Lung microvascular endothelial cell (primary cell): ENCODE data around the gene NXPH1. TPM values are rescaled to one million over a fixed set of nuclear protein-coding genes. Genes with fewer than 3 reads are reported as not detected.

Experiments
- DNase-seq, 2 donors: peaks; one replicate each; pipeline versions ENCODE4 v3.0.0 to v3.0.0-alpha.2; 2010; ENCODE audit warnings: low read depth in 2 of 2
- total RNA-seq: library from RNA; depleted of rRNA; stranded (reverse); fragments of >200 nt; gene quantifications from 2 replicates; pipeline ENCODE4 v1.2.1, GENCODE V29; 2014

Gene NXPH1
- total RNA-seq, 1 donor from 2014 or later = not detected

DNA sequence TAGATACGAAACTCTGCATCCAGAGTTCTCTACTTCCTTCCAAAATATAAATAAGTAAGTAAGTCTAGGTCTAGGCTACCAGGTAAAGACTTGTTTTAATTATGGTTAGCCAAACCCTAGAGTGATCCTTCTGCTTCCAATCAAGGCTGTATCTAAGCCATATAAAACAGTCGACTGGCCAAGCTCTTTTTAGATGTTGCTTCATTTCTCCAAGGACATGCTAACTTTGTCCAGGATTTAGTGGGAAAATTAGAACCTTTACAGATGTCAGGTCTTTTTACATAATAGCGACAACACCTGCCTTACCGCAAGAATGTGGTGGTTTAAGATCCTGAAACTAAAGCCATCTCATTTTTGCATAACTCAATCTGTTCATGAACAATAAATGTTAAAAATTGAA, 156.8 kb downstream of the NXPH1 start:
- no peak for DNase-seq

- no peak for DNase-seq
Measured at GRCh38 chr7:8590791-8591190, 157.4 kb downstream of the NXPH1 start.

- DNase-seq = no peak
Measured at GRCh38 chr7:8591289-8591688, 157.9 kb downstream of the NXPH1 start.

DNA sequence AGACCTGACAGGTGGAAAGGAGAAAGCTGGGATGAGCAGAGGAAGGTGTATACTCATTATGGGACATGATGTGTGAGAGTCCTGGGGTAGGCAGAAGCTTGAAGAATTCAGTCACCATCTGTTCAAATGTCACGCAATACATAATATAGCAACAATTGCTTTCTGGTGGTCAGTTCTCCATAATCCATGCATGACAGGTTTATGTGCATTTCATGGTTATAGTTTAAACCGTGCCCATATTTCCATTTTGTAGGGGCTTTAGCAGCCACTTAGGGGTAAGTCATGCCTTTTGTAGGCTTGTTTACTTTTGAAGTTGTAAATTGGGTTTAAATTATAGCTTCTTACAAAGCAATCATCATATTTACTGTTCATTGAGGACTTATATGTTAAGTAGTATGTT, 158.8 kb downstream of the NXPH1 start:
- DNase-seq = no peak

GRCh38 chr7:8594115-8594514, 160.7 kb downstream of the NXPH1 start:
- no peak for DNase-seq

- no peak for DNase-seq
Measured at GRCh38 chr7:8597565-8597964, 164.2 kb downstream of the NXPH1 start.

GRCh38 chr7:8601121-8601520, 167.7 kb downstream of the NXPH1 start:
- no peak for DNase-seq

DNA sequence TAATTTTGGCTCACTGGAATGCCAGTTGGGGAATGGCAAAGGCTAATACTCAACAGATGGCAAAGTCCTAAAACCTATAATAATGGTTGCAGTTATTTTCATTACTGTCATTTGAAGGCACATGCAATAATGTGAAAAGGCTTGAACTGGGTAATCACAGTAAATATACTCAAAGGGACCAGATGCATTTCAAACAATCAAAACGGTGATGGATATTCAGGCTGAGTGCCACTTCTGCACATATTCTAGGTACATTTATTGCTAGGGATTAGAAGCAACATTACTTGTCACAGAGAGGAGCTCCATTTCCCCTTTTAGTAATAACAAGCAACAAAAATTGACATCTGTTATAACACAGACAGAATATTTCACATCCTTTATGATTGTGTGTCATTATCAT, 171.8 kb downstream of the NXPH1 start:
- no peak for DNase-seq

DNA sequence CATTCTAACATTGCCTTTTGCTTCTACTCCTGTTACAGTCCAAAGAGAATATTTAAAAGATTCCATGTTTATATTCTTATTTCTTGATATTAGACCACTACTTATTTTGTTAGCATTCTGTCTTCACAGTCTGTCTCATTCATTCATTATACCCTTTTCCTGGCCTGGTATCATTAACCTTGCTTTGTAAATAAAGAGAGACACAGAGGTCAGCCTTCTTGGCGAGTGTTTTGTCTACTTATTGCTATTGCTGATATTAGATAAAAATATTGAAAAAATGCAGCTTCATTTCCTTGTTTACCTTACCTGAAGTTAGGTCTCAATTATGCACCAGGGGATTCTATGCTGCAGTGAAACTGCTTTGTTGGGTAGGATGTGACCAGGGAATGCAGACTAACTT, 179.2 kb downstream of the NXPH1 start:
- DNase-seq = no peak

DNA sequence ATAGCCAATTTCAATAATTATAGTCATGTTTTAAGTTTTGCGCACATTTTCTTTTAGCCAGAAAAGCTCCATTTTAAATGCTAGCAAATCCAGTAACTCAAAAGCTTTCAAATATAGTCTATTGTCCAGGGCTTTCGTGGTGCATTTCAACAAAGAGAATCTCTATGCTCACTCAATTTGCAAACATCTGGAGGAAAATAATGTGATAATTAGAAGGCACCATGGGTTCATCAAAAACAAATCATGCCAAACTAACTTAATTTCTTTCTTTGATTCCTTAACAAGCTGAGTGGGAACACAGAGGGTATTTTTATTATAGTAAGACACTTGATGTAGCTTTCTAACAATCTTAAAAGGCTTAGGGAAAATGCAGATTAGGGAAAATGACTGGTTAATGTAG, 179.8 kb downstream of the NXPH1 start:
- no peak for DNase-seq

GRCh38 chr7:8615019-8615418, 181.6 kb downstream of the NXPH1 start:
- no peak for DNase-seq

GRCh38 chr7:8618441-8619070, 185.1 kb downstream of the NXPH1 start:
- no peak for DNase-seq

GRCh38 chr7:8620169-8620568, 186.8 kb downstream of the NXPH1 start:
- no peak for DNase-seq

DNA sequence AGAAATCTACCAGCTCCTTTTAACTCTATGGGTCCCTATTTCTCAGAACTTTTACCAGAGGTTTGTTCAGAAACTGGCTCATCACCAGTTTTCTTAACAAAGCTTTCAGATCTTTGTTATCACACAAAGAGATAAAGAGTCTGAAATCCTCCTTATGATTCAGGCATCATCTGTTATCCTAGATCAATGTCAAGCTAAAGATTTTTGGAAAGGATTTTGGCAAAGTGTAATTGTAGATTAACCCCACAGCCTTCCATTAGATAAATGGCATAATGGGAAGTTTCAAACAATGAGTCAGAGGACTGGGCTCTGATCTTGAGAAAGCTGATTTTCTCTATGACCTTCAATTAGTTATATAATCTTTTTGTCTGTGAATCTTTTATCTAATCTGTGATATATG, 192.2 kb downstream of the NXPH1 start:
- DNase-seq = no peak

DNA sequence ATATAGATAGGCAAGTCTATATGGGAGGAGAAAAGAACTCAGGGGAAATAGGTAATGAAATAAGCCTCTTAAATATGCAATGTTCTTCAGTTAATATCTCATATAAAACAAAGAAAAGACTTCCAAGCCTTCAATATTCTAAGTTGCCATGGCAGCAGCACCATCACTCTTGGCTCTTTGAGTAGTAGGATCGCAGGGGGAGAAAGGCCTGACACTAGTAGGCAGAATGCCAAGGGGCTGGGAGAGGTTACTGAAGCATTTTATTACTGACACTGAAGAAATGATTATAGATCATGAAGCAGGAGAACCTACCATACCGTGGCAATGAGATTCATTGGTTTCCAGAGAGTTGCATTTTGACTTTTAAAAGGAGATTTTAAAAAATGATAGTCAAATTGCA, 193.9 kb downstream of the NXPH1 start:
- no peak for DNase-seq

DNA sequence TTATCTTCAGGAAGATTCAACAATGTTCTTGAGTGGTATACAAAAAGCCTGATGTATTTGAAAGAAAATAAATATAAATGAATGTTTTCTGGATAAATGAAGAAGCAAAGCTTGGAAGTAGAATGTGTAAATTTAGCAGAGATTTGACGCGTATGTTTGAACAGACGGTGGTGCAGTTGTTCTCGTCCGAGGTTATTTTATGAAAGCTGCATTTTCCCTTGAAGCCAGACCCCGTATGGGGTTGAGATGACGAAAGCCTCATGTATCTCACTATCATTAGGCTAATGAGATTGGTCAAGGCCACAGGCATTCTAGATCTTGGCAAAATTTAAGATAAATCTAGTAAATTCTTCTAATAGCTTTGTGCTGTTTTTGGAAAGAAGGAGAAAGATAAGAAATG, 195.2 kb downstream of the NXPH1 start:
- DNase-seq = no peak

- no peak for DNase-seq
Measured at GRCh38 chr7:8629504-8629903, 196.1 kb downstream of the NXPH1 start.

DNA sequence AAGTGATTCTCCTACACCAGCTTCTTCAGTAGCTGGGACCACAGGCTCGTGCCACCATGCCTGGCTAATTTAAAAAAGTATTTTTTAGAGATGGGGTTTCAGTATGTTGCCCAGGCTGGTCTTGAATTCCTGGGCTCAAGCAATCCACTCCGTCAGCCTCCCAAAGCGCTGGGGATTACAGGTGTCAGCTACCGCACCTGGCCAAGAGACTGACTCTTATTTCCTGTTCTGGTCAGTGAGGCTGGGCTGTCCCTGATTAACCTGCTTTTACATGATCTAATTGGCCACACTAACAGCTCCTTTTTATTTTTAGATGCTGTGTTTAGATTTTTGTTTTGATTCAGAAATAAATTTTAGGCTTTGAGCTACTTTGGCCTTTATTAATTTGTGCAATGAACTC, 203.9 kb downstream of the NXPH1 start:
- no peak for DNase-seq

DNA sequence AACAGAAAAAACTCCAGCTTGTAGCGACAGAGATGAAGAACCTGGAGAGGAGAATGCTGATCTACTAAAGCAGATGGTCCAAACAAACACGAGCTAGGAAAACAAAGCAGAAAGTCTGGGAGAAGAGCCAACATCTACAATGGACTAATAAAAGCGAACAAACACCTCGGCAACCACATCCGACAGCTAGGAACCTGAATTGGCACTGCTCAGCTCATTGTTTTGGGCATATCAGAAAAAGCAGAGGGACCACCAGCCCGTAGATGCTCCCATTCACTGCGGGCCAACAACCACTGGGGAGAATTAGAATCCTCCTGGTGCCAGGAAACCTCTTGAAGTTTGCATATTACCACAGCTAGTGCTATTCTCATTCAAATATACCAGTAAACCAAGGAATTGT, 204.7 kb downstream of the NXPH1 start:
- DNase-seq = peak in 1 of 2 donors; percentile 51

DNA sequence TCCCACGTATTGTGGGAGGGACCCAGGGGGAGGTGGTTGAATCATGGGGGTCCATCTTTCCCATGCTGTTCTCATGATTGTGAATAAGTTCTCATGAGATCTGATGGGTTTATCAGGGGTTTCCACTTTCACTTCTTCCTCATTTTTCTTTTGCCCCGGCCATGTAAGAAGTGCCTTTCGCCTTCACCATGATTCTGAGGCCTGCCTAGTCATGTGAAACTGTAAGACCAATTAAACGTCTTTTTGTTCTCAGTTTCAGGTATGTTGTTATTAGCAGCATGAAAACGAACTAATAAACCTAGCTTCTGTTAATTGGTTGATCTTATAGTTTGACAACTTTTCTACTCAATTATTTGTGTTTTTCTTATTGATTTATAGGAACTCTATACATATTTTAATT, 206.3 kb downstream of the NXPH1 start:
- DNase-seq = no peak

DNA sequence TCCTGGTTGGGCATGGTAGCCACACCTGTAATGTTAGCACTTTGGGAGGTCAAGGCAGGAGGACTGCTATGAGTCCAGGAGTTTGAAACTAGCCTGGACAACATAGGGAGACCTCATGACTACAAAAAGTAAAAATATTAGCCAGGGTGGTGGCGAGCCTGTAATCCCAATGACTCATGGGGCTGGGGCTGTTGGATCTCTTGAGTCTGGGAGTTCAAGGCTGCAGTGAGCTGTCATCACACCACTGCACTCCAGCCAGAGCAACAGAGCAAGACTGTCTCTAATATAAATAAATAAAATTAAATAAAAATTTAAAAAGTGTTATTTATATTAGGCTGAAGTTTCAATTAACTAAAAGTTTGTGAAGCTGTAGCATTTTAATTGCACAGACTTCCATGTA, 207.3 kb downstream of the NXPH1 start:
- no peak for DNase-seq

- no peak for DNase-seq
Measured at GRCh38 chr7:8668627-8669500, 235.5 kb downstream of the NXPH1 start.

DNA sequence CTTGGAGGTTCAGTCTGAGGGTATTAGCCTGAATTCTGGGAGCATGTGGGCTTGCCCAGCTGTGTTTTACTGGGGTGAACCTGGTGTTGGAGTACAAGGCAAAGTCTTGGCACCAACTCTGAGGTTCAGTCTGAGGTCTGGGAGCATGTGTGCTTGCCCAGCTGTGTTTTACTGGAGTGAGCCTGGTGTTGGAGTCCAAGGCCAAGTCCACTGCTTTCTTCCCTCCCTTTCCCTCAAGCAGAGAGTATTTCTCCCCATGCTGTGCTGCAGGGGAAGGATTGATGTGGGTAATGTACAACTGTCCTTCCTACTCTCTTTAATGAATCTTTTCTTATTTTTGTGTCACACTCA, 236.1 kb downstream of the NXPH1 start:
- no peak for DNase-seq
